Neutrophil (primary cell): ENCODE results near the gene VAC14.

Experiments used
- H3K27ac ChIP-seq: fragments of 200-600 bp; sonication (generic); 2 replicates; pipeline ENCODE4 v1.5.1; 2016; ENCODE audit warnings: mild to moderate bottlenecking, moderate library complexity
- H3K27me3 ChIP-seq: fragments of 200-600 bp; sonication (generic); 2 replicates; pipeline ENCODE4 v1.6.0; 2016; ENCODE audit warnings: mild to moderate bottlenecking
- H3K36me3 ChIP-seq: fragments of 200-600 bp; sonication (generic); 2 replicates; pipeline ENCODE4 v1.5.1; 2017
- H3K4me1 ChIP-seq, 2 experiments: fragments of 200-600 bp in 1 of 2; sonication (generic) in 1 of 2; 1 replicate in 1 of 2; 2 replicates in 1 of 2; pipeline versions ENCODE4 v1.5.1 to v1.6.1; 2013 to 2016; ENCODE audit warnings: low read depth in 1 of 2, low read length in 1 of 2, mild to moderate bottlenecking in 1 of 2, moderate library complexity in 1 of 2; ENCODE audit not compliant: control insufficient read depth in 1 of 2, insufficient read depth in 1 of 2
- H3K4me3 ChIP-seq, 2 experiments: fragments of 200-600 bp in 1 of 2; sonication (generic) in 1 of 2; 1 replicate in 1 of 2; 2 replicates in 1 of 2; pipeline ENCODE4 v1.5.1; 2013 to 2016; ENCODE audit warnings: low read depth in 1 of 2, low read length in 1 of 2, mild to moderate bottlenecking in 1 of 2, moderate library complexity in 1 of 2
- H3K9me3 ChIP-seq: fragments of 200-600 bp; sonication (generic); 2 replicates; pipeline ENCODE4 v1.5.1; 2016
- TF ChIP-seq, protein P1 (sequence below): fragments of 200-600 bp; sonication (generic); IDR thresholded peaks from 2 replicates; pipeline ENCODE4 v1.5.1; 2016; ENCODE audit warnings: antibody characterized with exemption

VAC14 gene

GRCh38 chr16:70766658-70767057 lies 34.3 kb downstream of the VAC14 start:
- no peaks in the 10 kb centered on the region for H3K4me1 ChIP-seq
- H3K4me3 ChIP-seq = no peak overlapping the region
- TF ChIP-seq, protein P1, sequence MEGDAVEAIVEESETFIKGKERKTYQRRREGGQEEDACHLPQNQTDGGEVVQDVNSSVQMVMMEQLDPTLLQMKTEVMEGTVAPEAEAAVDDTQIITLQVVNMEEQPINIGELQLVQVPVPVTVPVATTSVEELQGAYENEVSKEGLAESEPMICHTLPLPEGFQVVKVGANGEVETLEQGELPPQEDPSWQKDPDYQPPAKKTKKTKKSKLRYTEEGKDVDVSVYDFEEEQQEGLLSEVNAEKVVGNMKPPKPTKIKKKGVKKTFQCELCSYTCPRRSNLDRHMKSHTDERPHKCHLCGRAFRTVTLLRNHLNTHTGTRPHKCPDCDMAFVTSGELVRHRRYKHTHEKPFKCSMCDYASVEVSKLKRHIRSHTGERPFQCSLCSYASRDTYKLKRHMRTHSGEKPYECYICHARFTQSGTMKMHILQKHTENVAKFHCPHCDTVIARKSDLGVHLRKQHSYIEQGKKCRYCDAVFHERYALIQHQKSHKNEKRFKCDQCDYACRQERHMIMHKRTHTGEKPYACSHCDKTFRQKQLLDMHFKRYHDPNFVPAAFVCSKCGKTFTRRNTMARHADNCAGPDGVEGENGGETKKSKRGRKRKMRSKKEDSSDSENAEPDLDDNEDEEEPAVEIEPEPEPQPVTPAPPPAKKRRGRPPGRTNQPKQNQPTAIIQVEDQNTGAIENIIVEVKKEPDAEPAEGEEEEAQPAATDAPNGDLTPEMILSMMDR = no peak
- H3K36me3 ChIP-seq = peaks cover 86% of the 10 kb centered on the region
- no peaks in the 10 kb centered on the region for H3K9me3 ChIP-seq
- no peak overlapping the region for H3K27ac ChIP-seq
- H3K27me3 ChIP-seq = no peaks in the 10 kb centered on the region

DNA sequence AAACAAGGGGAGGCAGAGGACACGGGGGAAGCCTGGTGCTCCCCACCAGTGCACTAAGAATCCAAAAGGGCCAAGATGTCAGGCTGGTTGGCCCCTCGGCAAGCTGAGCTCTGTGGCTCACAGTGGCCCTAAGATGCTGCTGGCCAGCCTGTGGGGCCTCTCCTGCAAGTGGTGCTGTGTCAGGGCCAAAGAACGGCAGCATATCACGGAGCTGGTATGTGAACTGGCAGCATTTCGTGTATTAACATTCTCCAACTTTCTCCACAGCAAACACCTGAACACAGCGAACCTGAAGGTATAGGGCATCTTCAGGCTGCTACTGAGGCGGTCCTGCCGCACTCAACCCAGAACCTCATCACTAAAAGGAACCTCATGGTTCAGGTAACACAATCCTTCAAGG lies 34.8 kb downstream of the VAC14 start:
- no peaks in the 10 kb centered on the region for H3K27me3 ChIP-seq
- H3K4me3 ChIP-seq = no peak overlapping the region
- H3K4me1 ChIP-seq = no peaks in the 10 kb centered on the region
- H3K27ac ChIP-seq = no peak overlapping the region
- no peaks in the 10 kb centered on the region for H3K9me3 ChIP-seq
- TF ChIP-seq, protein P1 = no peak
- H3K36me3 ChIP-seq = peaks cover 89% of the 10 kb centered on the region

DNA sequence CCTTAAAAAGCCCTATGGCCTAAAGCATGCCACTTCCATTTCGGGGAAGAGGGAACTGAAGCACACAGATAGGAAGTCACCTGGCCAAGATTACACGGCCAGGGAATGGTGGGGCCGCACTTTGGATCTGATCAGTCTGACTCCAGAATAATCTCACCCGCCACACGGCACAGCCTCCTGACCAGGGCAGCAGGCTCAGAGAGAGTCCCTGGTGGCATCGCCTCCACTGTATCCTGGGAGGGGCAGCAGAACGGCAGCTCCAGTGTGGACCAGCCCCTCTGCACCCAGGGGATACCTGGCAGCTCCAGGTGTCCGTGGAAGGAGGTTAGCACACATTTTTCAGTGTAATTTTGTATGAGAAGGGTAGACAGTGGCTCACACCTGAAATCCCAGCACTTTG lies 35.5 kb downstream of the VAC14 start:
- H3K4me3 ChIP-seq = no peak overlapping the region
- H3K27me3 ChIP-seq = no peaks in the 10 kb centered on the region
- peaks cover 92% of the 10 kb centered on the region for H3K36me3 ChIP-seq
- TF ChIP-seq, protein P1 = no peak
- H3K4me1 ChIP-seq = no peaks in the 10 kb centered on the region
- H3K27ac ChIP-seq = no peak overlapping the region
- no peaks in the 10 kb centered on the region for H3K9me3 ChIP-seq

DNA sequence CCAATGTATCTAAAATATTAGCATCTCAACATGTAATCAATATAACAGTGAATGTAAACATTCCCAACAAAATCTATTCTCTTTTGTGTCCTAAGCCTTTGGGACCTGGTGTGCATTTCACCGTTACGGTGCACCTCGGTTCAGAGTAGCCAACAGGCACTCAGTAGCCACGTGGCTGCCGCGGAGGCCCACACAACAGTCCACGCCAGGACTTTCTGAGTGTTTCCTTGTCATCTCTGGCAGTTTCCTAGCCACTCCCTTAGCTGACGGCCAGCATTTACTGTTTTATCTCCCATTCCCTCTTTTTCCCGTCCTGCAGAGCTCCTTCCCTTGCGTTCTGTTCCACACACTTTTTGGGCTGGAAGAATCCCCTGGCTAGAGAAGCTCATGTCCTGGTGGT lies 36.3 kb downstream of the VAC14 start:
- no peaks in the 10 kb centered on the region for H3K4me1 ChIP-seq
- TF ChIP-seq, protein P1 = no peak
- peaks cover 92% of the 10 kb centered on the region for H3K36me3 ChIP-seq

GRCh38 chr16:70760221-70760620 lies 40.7 kb downstream of the VAC14 start:
- no peaks in the 10 kb centered on the region for H3K27me3 ChIP-seq
- no peaks in the 10 kb centered on the region for H3K9me3 ChIP-seq
- TF ChIP-seq, protein P1 = no peak
- H3K36me3 ChIP-seq = peaks cover 93% of the 10 kb centered on the region
- no peak overlapping the region for H3K4me3 ChIP-seq
- no peaks in the 10 kb centered on the region for H3K4me1 ChIP-seq
- H3K27ac ChIP-seq = no peak overlapping the region

More for the DNA sequence above, 36.3 kb downstream of the VAC14 start:
- Histone ChIP-seq H3K4me3 (no peak overlapping the region), H3K27ac (no peak overlapping the region), H3K9me3 (no peaks in the 10 kb centered on the region), H3K27me3 (no peaks in the 10 kb centered on the region)

DNA sequence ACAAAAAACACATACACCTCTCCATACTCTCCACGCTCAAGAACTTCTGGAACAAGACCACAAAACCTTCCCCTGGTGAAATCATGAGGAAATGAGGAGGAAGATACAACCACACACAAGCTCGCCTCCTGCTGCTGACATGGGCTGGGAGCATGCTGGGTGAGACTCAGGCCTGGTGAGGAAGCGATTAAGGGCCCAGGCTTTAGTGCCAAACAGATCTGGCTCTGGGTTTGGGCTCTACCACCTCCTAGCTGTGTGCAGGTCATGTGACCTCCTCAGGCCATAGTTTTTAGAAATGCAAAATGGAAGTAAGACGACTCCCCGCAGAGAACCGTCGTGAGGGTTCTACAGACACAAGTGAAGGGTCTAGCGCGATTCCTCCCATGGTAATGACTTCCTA lies 41.3 kb downstream of the VAC14 start:
- H3K27me3 ChIP-seq = no peaks in the 10 kb centered on the region
- H3K36me3 ChIP-seq = peaks cover 94% of the 10 kb centered on the region
- TF ChIP-seq, protein P1 = no peak
- H3K9me3 ChIP-seq = no peaks in the 10 kb centered on the region
- no peak overlapping the region for H3K4me3 ChIP-seq
- H3K4me1 ChIP-seq = no peaks in the 10 kb centered on the region
- no peak overlapping the region for H3K27ac ChIP-seq
